GM18951 (cell line): ENCODE data around the gene TBC1D22A.
"Not testable (repeated sequence)": the region's sequence is repeated elsewhere in the genome, so short reads cannot be mapped to it uniquely, and the experiment has no call there.

Source experiments
- POLR2A ChIP-seq: IDR thresholded peaks from 4 replicates; pipeline ENCODE4 v1.6.1; 2011; ENCODE audit warnings: mild to moderate bottlenecking; ENCODE audit not compliant: insufficient read length, insufficient read depth; ENCODE audit errors: extremely low read depth
- in situ Hi-C: fragments of 300-500 bp; cut with MboI; formaldehyde crosslinking; loops from one replicate; pipeline ENCODE4 v1.12.0; 2022; ENCODE audit warnings: low sequenced_read_pairs, mixed read lengths, inconsistent platforms; ENCODE audit not compliant: unreplicated experiment

The TBC1D22A gene

GRCh38 chr22:47110817-47111443 is 348.5 kb downstream of the TBC1D22A start:
- TF ChIP-seq POLR2A = no peak
- in situ Hi-C loops = no loop called here

GRCh38 chr22:47111626-47112581 is 349.5 kb downstream of the TBC1D22A start:
- no peak for TF ChIP-seq POLR2A

GRCh38 chr22:47112582-47112965 is 350.1 kb downstream of the TBC1D22A start:
- in situ Hi-C loops = no loop called here

More at GRCh38 chr22:47111626-47112581, 349.5 kb downstream of the TBC1D22A start:
- in situ Hi-C loops = no loop called here

GRCh38 chr22:47112994-47113852 is 350.8 kb downstream of the TBC1D22A start:
- TF ChIP-seq POLR2A = no peak
- in situ Hi-C loops = no loop called here

More at GRCh38 chr22:47112582-47112965, 350.1 kb downstream of the TBC1D22A start:
- no peak for TF ChIP-seq POLR2A

- in situ Hi-C loops = no loop called here
- no peak for TF ChIP-seq POLR2A
Measured at GRCh38 chr22:47113853-47114415, 351.5 kb downstream of the TBC1D22A start.

GRCh38 chr22:47114813-47115517 is 352.5 kb downstream of the TBC1D22A start:
- in situ Hi-C loops = no loop called here
- TF ChIP-seq POLR2A = no peak

- in situ Hi-C loops = no loop called here
- no peak for TF ChIP-seq POLR2A
Measured at GRCh38 chr22:47115518-47115890, 353.1 kb downstream of the TBC1D22A start.

GRCh38 chr22:47115921-47116320 is 353.5 kb downstream of the TBC1D22A start:
- no peak for TF ChIP-seq POLR2A
- in situ Hi-C loops = no loop called here

- in situ Hi-C loops = no loop called here
- no peak for TF ChIP-seq POLR2A
Measured at GRCh38 chr22:47116426-47117341, 354.2 kb downstream of the TBC1D22A start.

- in situ Hi-C loops = not testable (repeated sequence)
Measured at GRCh38 chr22:47117442-47117841, 355.0 kb downstream of the TBC1D22A start.

- in situ Hi-C loops = no loop called here
- TF ChIP-seq POLR2A = no peak
Measured at GRCh38 chr22:47119181-47119580, 356.7 kb downstream of the TBC1D22A start.

GRCh38 chr22:47120399-47120798 is 357.9 kb downstream of the TBC1D22A start:
- in situ Hi-C loops = no loop called here
- no peak for TF ChIP-seq POLR2A

- TF ChIP-seq POLR2A = no peak
- in situ Hi-C loops = no loop called here
Measured at GRCh38 chr22:47121791-47122190, 359.3 kb downstream of the TBC1D22A start.
